Measurements from ENCODE around the gene STK32C. TPM values are rescaled to one million over a fixed set of nuclear protein-coding genes. Genes with fewer than 3 reads are reported as not detected.

The STK32C gene
- total RNA-seq, 1 experiment from 2014 or later: 20.7 TPM

GRCh38 chr10:132255489-132256344 lies 52.0 kb downstream of the STK32C start:
- BruUV-seq (replicated peaks): no TSS peak
- Mint-ChIP-seq H3K9me3 (ENCODE audit: unreplicated experiment) (no peaks in the 10 kb centered on the region), H3K27ac (ENCODE audit: low read depth, unreplicated experiment) (no peak overlapping the region), H3K36me3 (ENCODE audit: insufficient read depth, unreplicated experiment) (no peaks in the 10 kb centered on the region), H3K4me1 (ENCODE audit: insufficient read depth, unreplicated experiment) (no peaks in the 10 kb centered on the region), H3K27me3 (ENCODE audit: insufficient read depth, unreplicated experiment) (no peaks in the 10 kb centered on the region), H3K4me3 (ENCODE audit: unreplicated experiment) (no peak overlapping the region)
- ChIA-PET POLR2A (no interaction called here), CTCF (interaction anchor here (0.6 to 1.5 kb wide), 3 partner anchors 12 to 95 kb away, joined by 3 to 6 read pairs (median 3); no protein-coding TSS in a partner anchor)
- DNase-seq (ENCODE audit: unreplicated experiment): no peak
- TF ChIP-seq CTCF (IDR thresholded peaks at IDR 0.05; ENCODE audit: unreplicated experiment): no peak
- intact Hi-C loops (cut with micrococcal nuclease): no loop called here

GRCh38 chr10:132254841-132255240 lies 52.9 kb downstream of the STK32C start:
- no TSS peak for BruUV-seq (replicated peaks)
- no peaks in the 10 kb centered on the region for H3K27me3 Mint-ChIP-seq (ENCODE audit: insufficient read depth, unreplicated experiment)
- ChIA-PET POLR2A (no interaction called here), CTCF (interaction anchor here (0.5 kb wide), 1 partner anchor 170 kb away, joined by 3 read pairs; no protein-coding TSS in a partner anchor)
- intact Hi-C loops (cut with micrococcal nuclease): no loop called here
- TF ChIP-seq CTCF (IDR thresholded peaks at IDR 0.05; ENCODE audit: unreplicated experiment): no peak
- no peak for DNase-seq (ENCODE audit: unreplicated experiment)
- H3K4me3 Mint-ChIP-seq (ENCODE audit: unreplicated experiment): no peak overlapping the region
- no peak overlapping the region for H3K27ac Mint-ChIP-seq (ENCODE audit: low read depth, unreplicated experiment)
- no peaks in the 10 kb centered on the region for H3K4me1 Mint-ChIP-seq (ENCODE audit: insufficient read depth, unreplicated experiment)
- H3K36me3 Mint-ChIP-seq (ENCODE audit: insufficient read depth, unreplicated experiment): no peaks in the 10 kb centered on the region
- H3K9me3 Mint-ChIP-seq (ENCODE audit: unreplicated experiment): no peaks in the 10 kb centered on the region

- Mint-ChIP-seq H3K36me3 (ENCODE audit: insufficient read depth, unreplicated experiment) (no peaks in the 10 kb centered on the region), H3K27me3 (ENCODE audit: insufficient read depth, unreplicated experiment) (no peaks in the 10 kb centered on the region), H3K27ac (ENCODE audit: low read depth, unreplicated experiment) (no peak overlapping the region), H3K4me3 (ENCODE audit: unreplicated experiment) (no peak overlapping the region), H3K4me1 (ENCODE audit: insufficient read depth, unreplicated experiment) (no peaks in the 10 kb centered on the region), H3K9me3 (ENCODE audit: unreplicated experiment) (no peaks in the 10 kb centered on the region)
- CTCF ChIA-PET: interaction anchor here (0.7 to 1.2 kb wide), 3 partner anchors 28 to 386 kb away, joined by 3 to 4 read pairs (median 3); no protein-coding TSS in a partner anchor
- POLR2A ChIA-PET: interaction anchor here (0.6 kb wide), 1 partner anchor 49 kb away, joined by 3 read pairs; no protein-coding TSS in a partner anchor
- TF ChIP-seq CTCF (IDR thresholded peaks at IDR 0.05; ENCODE audit: unreplicated experiment): no peak
- no peak for DNase-seq (ENCODE audit: unreplicated experiment)
- intact Hi-C loops (cut with micrococcal nuclease): no loop called here
- BruUV-seq (replicated peaks): no TSS peak
Measured at GRCh38 chr10:132253092-132253687, 54.6 kb downstream of the STK32C start.

DNA sequence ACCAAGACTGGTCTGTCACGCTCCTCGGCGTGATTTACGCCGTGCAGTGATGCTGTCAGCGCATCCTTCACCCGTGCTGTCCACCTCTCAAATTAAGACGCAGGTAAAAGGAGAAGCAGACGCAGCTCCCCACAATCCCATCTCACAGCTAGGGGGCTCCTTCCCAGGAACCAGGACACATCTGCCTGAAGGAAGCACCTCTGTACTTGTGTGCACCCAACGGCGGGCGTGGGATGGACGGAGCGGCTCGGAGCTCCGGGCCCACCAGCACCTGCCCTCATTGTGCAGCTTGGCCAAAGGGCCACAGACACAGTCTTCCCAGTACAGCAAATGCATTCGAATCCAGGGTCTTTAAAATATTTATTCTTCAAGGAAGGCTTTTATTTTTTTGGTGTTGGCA lies 55.3 kb downstream of the STK32C start:
- POLR2A ChIA-PET: no interaction called here
- no peak for DNase-seq (ENCODE audit: unreplicated experiment)
- H3K9me3 Mint-ChIP-seq (ENCODE audit: unreplicated experiment): no peaks in the 10 kb centered on the region
- BruUV-seq (replicated peaks): no TSS peak
- no peaks in the 10 kb centered on the region for H3K36me3 Mint-ChIP-seq (ENCODE audit: insufficient read depth, unreplicated experiment)
- no peak overlapping the region for H3K27ac Mint-ChIP-seq (ENCODE audit: low read depth, unreplicated experiment)
- H3K4me3 Mint-ChIP-seq (ENCODE audit: unreplicated experiment): no peak overlapping the region
- H3K4me1 Mint-ChIP-seq (ENCODE audit: insufficient read depth, unreplicated experiment): no peaks in the 10 kb centered on the region
- CTCF ChIA-PET: no interaction called here
- intact Hi-C loops (cut with micrococcal nuclease): no loop called here
- H3K27me3 Mint-ChIP-seq (ENCODE audit: insufficient read depth, unreplicated experiment): no peaks in the 10 kb centered on the region
- no peak for TF ChIP-seq CTCF (IDR thresholded peaks at IDR 0.05; ENCODE audit: unreplicated experiment)
